Left lung (tissue), 10 donors: ENCODE measurements around the gene RPS25. TPM values are rescaled to one million over a fixed set of nuclear protein-coding genes. Genes with fewer than 3 reads are reported as not detected.
"Not testable (repeated sequence)": the region's sequence is repeated elsewhere in the genome, so short reads cannot be mapped to it uniquely, and the experiment has no call there.

Experiments used
- ATAC-seq: fragments of 200-7000 bp; cut with Tn5 transposase; one replicate; pipeline ENCODE4 v1.9.1; 2020; ENCODE audit warnings: moderate library complexity
- DNase-seq, 4 donors: peaks; one replicate each; pipeline ENCODE4 v3.0.0-alpha.2; 2013 to 2020
- H3K27ac ChIP-seq, 2 donors: fragments of 200-600 bp; sonication (generic) in 1 of 2; one replicate each; pipeline versions ENCODE4 v1.5.0 to v1.8.0; 2020 to 2021
- H3K27me3 ChIP-seq, 2 donors: fragments of 200-600 bp; sonication (generic) in 1 of 2; one replicate each; pipeline versions ENCODE4 v1.5.0 to v1.8.0; 2020 to 2021
- H3K36me3 ChIP-seq, 2 donors: fragments of 200-600 bp; sonication (generic) in 1 of 2; one replicate each; pipeline versions ENCODE4 v1.5.0 to v1.8.0; 2020 to 2021
- H3K4me1 ChIP-seq, 2 donors: fragments of 200-600 bp; one replicate each; pipeline ENCODE4 v1.8.0; 2021
- H3K4me3 ChIP-seq, 2 donors: fragments of 200-600 bp; sonication (generic) in 1 of 2; one replicate each; pipeline versions ENCODE4 v1.5.0 to v1.8.0; 2020 to 2021; ENCODE audit warnings: mild to moderate bottlenecking in 1 of 2
- H3K9me3 ChIP-seq, 2 donors: fragments of 200-600 bp; sonication (generic) in 1 of 2; one replicate each; pipeline versions ENCODE4 v1.5.0 to v1.8.0; 2020 to 2021
- intact Hi-C, 2 donors: fragments of 100-400 bp; cut with DNase I; formaldehyde crosslinking; loops; one replicate each; pipeline versions ENCODE4 v1.11.2 to v1.14.2; 2022
- polyA plus RNA-seq, 6 donors: library from polyadenylated mRNA; unstranded; fragments of 120-200 nt; gene quantifications; one replicate each; pipeline ENCODE4 v1.2.1, GENCODE V29; 2013; ENCODE audit not compliant: insufficient read length in 6 of 6
- total RNA-seq, 2 donors: library from RNA; stranded (reverse); fragmentation: NEBNext Ultra II Directional; extraction: Animal tissue kit (Norgen Biotek cat#: 25700); gene quantifications; one replicate each; pipeline ENCODE4 v1.2.1, GENCODE V29; 2021
- TF ChIP-seq, protein P1 (sequence below), 2 donors: fragments of 200-600 bp; sonication (generic) in 1 of 2; IDR thresholded peaks; one replicate each; pipeline versions ENCODE4 v1.5.0 to v1.8.0; 2021; ENCODE audit warnings: antibody characterized with exemption in 2 of 2
- donor health status: DM: no; HTN: yes; CAD: no.
- donor health status: DM: no; HTN: no; CAD: no.

RPS25 gene
- total and polyA plus RNA-seq, 8 donors: 786 to 1,738 (median 1,525) TPM

DNA sequence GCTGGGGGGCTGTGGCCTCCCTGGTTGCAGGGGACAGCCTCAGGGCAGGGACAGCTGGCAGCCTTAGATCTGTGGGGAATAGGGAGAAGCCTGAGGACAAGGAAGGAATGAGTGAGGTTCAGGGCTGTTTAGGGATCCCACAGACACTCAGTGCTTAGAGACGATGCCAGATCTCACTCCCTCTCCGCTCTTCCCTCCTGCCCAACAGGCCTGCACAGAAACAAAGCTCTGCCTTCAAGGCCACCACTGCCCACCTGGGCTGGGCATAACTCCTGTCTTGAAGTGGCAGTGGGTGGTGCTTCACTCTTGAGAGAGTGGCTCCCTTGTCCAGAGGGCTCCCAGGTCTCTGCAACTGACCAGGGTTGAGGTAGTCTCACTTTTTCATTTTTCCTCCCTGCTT, 33.3 kb downstream of the RPS25 start:
- TF ChIP-seq, protein P1, sequence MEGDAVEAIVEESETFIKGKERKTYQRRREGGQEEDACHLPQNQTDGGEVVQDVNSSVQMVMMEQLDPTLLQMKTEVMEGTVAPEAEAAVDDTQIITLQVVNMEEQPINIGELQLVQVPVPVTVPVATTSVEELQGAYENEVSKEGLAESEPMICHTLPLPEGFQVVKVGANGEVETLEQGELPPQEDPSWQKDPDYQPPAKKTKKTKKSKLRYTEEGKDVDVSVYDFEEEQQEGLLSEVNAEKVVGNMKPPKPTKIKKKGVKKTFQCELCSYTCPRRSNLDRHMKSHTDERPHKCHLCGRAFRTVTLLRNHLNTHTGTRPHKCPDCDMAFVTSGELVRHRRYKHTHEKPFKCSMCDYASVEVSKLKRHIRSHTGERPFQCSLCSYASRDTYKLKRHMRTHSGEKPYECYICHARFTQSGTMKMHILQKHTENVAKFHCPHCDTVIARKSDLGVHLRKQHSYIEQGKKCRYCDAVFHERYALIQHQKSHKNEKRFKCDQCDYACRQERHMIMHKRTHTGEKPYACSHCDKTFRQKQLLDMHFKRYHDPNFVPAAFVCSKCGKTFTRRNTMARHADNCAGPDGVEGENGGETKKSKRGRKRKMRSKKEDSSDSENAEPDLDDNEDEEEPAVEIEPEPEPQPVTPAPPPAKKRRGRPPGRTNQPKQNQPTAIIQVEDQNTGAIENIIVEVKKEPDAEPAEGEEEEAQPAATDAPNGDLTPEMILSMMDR (IDR thresholded peaks at IDR 0.05): no peak
- H3K27me3 ChIP-seq: no peaks in the 10 kb centered on the region
- H3K4me3 ChIP-seq: no peak overlapping the region
- peak; percentile 53 for ATAC-seq
- H3K27ac ChIP-seq: no peak overlapping the region
- peaks cover 0 to 9% of the 10 kb centered on the region in 2 donors for H3K4me1 ChIP-seq
- H3K9me3 ChIP-seq: no peaks in the 10 kb centered on the region
- DNase-seq: no peak
- H3K36me3 ChIP-seq: no peaks in the 10 kb centered on the region
- intact Hi-C loops: no loop called here

DNA sequence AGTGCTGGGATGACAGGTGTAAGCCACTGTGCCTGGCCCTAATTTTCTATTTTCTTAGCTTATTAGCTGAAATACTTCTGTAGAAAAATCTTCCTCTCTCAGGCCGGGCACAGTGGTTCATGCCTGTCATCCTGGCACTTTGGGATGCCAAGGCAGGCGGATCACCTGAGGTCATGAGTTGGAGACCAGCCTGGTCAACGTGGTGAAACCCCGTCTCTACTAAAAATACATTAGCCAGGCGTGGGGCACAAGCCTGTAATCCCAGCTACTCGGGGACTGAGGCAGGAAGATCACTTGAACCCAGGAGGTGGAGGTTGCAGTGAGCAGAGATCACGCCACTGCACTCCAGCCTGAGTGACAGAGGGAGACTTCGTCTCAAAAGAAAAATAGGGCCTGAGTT, 33.8 kb downstream of the RPS25 start:
- H3K36me3 ChIP-seq, H3K27ac ChIP-seq, H3K4me1 ChIP-seq, H3K9me3 ChIP-seq, H3K27me3 ChIP-seq, H3K4me3 ChIP-seq, ATAC-seq, DNase-seq, intact Hi-C loops: not testable (repeated sequence)

DNA sequence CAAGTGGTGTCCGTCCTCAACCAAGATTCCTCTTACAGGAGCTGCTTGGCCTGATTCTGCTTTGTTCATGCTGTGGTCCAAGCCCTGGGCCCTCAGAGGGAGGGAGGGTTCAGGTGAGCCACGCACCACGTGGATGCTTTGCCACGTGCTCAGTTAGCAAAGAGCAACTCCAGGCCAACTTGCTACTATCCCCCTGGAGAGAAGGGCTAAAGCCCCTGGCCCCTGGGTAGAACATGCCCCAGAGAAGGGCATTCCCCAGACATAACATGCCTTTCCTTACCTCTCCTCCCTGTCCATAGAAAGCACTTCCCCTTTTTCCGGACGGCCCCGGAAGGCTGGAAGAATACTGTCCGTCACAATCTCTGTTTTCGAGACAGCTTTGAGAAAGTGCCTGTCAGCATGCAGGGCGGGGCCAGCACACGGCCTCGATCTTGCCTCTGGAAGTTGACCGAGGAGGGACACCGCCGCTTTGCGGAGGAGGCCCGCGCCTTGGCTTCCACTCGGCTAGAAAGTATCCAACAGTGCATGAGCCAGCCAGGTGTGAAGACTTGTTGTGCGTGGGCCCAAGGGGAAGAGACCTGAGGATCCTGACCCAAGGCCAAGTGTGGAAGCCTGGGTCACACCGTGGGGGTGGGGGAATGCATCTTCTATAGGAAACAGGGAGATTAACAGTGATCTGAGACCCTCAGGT, 37.8 kb downstream of the RPS25 start:
- intact Hi-C loops: no loop called here
- H3K4me3 ChIP-seq: no peak overlapping the region
- TF ChIP-seq, protein P1 (IDR thresholded peaks at IDR 0.05): no peak
- H3K27ac ChIP-seq: no peak overlapping the region
- H3K9me3 ChIP-seq: no peaks in the 10 kb centered on the region
- H3K36me3 ChIP-seq: no peaks in the 10 kb centered on the region
- peak; percentile 61 for ATAC-seq
- H3K4me1 ChIP-seq: peaks cover 0 to 9% of the 10 kb centered on the region in 2 donors
- peak in 1 of 4 donors; percentile 54 for DNase-seq
- H3K27me3 ChIP-seq: no peaks in the 10 kb centered on the region

DNA sequence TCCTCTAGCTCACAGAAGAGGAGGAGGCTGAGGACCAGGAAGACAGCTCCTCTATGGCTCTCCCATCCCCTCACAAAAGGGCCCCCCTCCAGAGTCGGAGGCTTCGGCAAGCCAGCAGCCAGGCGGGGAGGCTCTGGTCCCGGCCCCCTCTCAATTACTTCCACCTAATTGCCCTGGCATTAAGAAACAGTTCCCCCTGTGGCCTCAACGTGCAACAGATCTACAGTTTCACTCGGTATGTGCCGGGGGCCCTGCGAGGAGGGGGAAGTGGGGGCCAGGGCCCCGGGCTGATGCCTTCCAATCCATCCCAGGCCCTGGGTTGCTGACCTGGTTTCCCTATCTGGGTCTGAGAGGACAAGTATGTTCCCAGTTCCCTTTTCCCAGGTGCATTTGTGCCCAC, 38.7 kb downstream of the RPS25 start:
- Histone ChIP-seq H3K4me3 (no peak overlapping the region), H3K4me1 (peaks cover 0 to 9% of the 10 kb centered on the region in 2 donors), H3K27me3 (no peaks in the 10 kb centered on the region), H3K9me3 (no peaks in the 10 kb centered on the region), H3K27ac (no peak overlapping the region), H3K36me3 (no peaks in the 10 kb centered on the region)
- ATAC-seq (no peak), DNase-seq (no peak)
- intact Hi-C loops: no loop called here
- TF ChIP-seq, protein P1 (IDR thresholded peaks at IDR 0.05): no peak

DNA sequence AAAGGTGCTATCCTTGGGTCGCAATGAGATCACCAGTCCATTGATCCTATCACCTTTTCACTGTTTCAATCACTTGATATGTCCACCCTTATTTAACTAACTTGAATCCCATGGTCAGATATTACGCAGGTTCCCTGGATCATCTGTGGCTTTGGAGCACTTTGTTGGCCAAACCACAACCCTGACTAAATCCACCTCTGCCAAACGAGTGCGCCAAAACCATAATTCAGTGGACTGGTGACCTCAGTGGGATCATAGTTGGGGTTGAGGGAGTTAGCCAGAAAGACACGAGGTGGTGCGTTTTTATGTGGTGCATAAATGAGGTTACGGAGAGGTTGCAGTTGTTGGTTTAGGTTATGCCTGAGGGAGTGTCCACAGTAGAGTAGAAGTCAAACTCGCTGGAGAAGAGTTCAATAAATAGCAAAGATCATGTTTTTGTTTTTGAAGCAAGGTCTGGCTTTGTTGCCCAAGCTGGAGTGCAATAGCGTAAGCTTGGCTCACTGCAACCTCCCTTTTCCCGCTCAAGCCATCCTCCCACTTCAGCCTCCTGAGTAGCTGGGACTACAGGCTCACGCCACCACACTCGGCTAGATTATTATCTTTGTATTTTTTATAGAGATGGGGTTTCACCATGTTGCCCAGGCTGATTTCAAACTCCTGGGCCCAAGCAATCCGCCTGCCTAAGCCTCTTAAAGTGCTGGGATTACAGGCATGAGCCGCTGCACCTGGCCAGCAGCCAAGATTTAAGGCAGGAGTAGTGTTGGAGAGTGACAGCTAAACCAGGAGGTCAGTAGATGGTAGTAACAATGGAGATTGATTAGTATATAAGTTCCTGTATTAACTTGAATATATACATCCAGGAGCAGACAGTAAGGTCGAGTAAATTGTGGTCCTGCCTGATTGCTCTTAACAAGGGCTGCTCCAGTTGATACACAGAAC, 42.1 kb downstream of the RPS25 start:
- TF ChIP-seq, protein P1 (IDR thresholded peaks at IDR 0.05): no peak
- H3K4me3 ChIP-seq: no peak overlapping the region
- peaks cover 0 to 9% of the 10 kb centered on the region in 2 donors for H3K4me1 ChIP-seq
- peaks cover 4 to 11% of the 10 kb centered on the region in 2 donors for H3K27me3 ChIP-seq
- ATAC-seq (no peak), DNase-seq (no peak)
- no peak overlapping the region for H3K27ac ChIP-seq
- no peaks in the 10 kb centered on the region for H3K36me3 ChIP-seq
- intact Hi-C loops: no loop called here
- no peaks in the 10 kb centered on the region for H3K9me3 ChIP-seq
